ENCODE data around the gene CSF1R.
"Not testable (repeated sequence)": the region's sequence is repeated elsewhere in the genome, so short reads cannot be mapped to it uniquely, and the experiment has no call there.

The CSF1R gene

DNA sequence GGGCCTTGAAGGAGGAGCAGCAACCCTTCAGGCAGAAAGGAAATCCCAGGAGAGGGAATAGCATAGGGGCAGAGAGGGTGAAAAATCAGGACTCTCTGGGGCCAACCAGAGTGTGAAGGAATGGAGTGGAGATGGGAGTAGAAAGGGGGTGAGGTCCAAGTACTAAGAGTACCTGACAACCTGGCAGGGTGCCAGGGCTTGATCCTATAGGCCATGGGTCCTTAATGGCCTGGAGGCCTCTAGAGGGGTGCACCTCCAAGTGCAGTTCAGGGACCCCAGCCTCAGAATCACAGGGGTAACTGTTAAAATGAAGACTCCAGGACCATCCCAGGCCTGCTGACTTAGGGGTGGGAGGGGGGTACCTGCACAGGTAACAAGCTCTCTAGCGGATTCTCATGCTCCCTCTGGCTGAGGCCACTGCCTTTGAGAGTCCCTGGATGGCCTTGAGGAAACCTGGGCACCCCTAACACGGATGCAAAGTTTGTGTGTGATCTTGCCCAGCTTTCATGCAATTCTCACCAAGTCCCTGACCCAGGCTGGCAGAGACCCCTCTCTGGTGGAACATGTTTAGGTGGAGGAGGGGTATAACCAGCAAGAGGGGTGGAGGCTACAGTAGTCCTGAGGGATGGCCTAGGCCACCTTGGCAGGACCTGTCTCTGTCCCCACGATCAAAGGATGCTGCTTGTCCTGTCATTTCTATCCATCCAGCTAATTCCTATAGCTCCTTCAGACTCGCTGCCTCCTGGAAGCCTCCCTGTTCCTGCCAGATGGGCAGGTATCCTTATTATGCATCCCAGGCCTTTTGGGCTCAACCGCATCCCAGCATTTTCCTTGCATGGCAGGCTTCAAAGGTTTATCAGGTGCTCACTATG is 17.6 kb upstream of the CSF1R start:
- DNase-seq: no peak

DNA sequence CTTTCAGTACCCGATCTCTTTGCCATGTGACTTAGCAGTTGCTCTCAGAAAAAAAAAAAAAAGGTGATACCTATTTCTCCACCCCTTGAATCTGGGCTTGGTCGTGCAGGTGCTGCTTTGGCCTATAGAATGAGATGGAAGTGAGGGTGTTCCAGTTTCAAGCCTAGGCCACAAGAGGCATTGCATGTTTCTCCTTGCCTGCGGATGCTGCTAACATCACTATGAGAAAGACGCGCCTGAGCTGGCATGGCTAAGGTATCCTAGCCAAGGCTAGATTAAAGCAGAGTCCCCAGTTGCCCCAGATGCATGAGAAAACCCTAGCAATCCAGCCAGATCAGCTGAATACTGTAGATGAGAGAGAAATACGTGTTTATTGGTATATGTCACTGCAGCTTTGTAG is 14.7 kb upstream of the CSF1R start:
- no peak for DNase-seq

GRCh38 chr5:150097152-150097551 is 10.8 kb upstream of the CSF1R start:
- DNase-seq: no peak

DNA sequence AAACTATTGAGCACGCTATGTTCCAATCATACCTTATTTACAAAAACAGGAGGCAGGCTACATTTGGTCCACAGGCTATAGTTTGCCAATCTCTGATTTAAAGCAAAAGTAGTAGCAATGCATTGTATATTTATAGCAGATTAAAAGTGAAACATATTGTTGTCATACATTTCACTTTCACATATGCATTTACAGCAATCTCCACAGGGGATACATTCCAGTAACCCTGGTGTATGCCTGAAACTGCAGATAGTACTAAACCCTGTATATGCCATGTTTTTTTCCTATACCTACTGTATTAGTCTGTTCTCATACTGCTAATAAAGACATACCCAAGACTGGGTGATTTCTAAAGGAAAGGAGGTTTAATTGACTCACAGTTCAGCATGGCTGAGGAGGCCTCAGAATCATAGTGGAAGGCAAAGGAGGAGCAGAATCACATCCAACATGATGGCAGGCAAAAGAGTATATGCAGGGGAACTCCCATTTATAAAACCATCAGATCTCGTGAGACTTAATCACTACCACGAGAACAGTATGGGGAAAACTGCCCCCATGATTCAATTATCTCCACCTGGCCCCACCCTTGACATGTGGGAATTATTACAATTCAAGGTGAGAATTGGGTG is 5.9 kb upstream of the CSF1R start:
- no peak for DNase-seq

DNA sequence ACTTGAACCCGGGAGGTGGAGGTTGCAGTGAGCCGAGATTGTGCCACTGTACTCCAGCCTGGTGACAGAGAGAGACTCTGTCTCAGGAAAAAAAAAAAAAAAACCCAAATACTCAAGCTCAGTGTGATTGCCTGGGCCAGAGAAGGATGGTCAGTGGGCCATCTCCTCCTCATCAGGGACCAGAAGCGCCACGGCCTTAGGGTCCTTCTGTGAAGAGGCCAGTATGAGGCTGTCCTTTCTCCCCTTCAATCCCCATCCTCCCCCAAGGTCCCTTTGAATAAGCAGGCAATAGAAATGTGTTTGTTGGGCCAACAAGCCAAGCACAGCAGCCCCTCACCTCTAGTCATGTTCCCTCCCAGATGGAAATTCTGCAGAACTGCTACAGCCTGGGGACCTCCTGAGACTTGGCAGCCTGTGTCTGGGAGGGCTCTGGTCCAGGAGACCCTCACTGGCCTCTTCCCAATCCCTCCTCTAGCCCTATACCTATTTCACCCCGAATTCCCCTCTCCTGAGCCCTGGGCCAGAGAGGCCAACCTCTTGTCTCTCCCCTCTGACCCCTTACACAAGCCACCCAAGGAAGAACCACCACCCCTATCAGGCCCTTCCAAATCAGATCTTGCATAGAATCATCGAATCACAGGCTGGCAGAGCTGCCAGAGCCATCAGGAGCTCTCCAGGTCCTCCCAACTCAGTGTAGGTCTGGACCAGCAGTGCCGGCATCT is 1.0 kb downstream of the CSF1R start:
- no peak for DNase-seq

GRCh38 chr5:150084754-150085153 is 1.6 kb downstream of the CSF1R start:
- DNase-seq: not testable (repeated sequence)

- DNase-seq: no peak
Measured at GRCh38 chr5:150082889-150083288, 3.5 kb downstream of the CSF1R start.

- no peak for DNase-seq
Measured at GRCh38 chr5:150082374-150082773, 4.0 kb downstream of the CSF1R start.

- DNase-seq: no peak
Measured at GRCh38 chr5:150081541-150082283, 4.6 kb downstream of the CSF1R start.

DNA sequence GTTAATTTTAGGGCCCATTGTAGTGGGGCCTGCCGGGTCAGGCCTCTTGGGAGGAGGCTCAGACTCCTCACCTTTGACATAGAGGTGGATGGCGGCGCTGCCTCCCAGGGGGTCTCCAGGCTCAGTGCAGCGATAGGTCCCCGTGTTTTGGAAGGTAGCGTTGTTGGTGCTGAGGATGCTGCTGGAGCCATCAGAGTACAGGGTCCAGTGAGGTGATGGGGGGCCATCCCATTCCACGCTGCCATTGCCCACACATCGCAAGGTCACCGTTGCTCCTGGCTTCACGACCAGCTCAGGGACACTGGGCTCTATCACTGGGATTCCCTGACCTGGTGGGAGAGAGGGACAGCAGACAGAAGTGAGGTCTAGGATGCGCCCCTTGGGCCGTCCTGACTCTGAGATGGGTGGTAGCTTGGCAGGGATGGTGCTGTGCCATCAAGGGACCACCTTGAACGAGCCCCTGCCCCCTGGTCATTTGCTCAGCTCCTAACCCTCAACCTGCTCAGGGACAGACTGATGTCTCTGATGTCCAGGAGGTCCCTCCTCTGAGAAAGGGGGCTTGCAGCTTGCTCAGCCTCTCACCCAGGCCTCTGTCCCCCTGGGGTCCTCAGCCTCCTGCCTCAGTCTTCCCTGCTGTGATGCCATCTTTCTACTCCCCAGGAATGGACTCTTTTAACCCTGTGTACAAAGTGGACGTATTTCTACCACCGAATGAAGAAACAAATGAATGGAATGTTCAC is 5.5 kb downstream of the CSF1R start:
- no peak for DNase-seq

- no peak for DNase-seq
Measured at GRCh38 chr5:150079909-150080461, 6.4 kb downstream of the CSF1R start.

GRCh38 chr5:150078802-150079689 is 7.3 kb downstream of the CSF1R start:
- DNase-seq: no peak

DNA sequence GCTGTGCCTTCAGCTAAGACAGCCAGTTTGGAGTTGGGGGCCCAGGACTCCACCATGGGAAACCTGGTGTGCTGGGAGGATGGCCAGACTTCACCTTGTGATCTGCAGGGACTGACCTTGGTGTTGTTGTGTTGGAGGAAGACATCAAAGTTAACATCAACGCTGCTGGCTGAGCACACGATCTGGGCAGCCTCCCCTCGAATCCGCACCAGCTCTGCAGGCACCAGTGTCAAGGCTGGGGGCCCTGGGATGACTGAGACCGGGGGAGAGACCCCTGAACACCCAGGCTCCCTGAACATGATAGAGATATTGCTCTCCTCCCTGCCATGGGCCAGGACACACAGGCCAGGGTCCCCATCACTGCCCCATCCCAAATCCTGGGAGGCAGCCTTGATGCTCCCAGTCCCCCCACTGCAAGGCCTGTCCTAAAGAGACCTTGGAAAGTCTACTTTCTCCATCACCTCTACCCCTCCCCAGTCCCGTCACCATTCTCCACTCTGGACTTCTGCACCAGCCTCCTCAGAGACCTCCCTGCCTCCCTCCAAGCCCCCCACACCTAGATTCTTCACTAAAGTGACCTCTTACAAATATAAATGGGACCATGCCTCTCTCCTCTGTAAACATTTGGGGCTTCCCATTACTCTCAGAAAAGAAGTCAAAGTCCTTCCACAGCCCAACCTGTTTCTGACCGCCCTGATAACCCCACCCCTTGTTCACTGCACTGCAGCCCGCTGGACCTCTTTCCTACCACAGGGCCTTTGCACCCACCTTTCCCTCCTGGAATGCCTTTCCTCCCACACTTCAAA is 8.2 kb downstream of the CSF1R start:
- no peak for DNase-seq

DNA sequence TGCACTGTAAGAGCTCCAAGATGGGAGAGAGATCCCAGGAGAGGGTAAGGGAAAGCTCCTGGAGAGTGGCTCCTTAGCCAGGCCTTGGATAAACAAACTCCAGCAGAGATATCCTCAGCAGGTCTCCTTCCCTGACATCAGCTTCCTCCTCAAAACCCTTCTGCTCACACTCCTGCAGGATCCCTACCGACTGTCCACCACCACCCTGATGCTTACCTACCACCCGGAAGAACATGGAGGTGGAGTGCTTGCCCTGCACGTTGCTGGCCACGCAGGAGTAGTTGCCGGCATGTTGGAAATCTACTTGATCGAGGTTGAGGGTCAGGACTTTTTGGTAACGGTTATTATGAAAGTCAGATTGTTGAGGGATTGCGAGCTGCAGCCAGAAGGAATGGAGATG is 9.3 kb downstream of the CSF1R start:
- no peak for DNase-seq

DNA sequence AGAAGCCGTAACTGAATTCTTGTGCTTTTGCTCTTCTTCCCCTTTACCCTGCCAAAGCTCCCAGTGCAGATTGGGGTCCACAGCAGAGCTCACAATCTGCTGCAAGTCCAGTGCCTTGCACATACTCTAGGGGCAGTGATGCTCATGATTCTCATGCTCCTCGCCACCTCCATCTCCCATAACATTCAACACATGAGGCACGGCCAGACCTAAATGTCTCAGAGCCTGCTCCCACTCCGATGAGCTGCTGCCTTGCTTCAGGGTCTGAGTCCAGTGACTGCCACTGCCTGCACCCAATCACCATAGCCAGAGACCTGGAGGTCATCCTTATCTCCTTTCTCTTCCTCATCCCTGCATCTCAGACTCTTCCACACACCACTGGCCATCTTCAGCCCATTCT is 10.5 kb downstream of the CSF1R start:
- DNase-seq: no peak

- DNase-seq: no peak
Measured at GRCh38 chr5:150075233-150075632, 11.1 kb downstream of the CSF1R start.

- no peak for DNase-seq
Measured at GRCh38 chr5:150073677-150074076, 12.7 kb downstream of the CSF1R start.

- DNase-seq: no peak
Measured at GRCh38 chr5:150073086-150073625, 13.2 kb downstream of the CSF1R start.

- no peak for DNase-seq
Measured at GRCh38 chr5:150070821-150071220, 15.5 kb downstream of the CSF1R start.

Measured in NCI-H1048 (cell line).